H9 (cell line): ENCODE data around the gene COL11A1. TPM values are rescaled to one million over a fixed set of nuclear protein-coding genes. Genes with fewer than 3 reads are reported as not detected.

Experiments used
- DNase-seq: peaks from one replicate; pipeline ENCODE4 v3.0.0-alpha.2; 2017
- H2AFZ ChIP-seq: one replicate; pipeline ENCODE4 v1.6.1; 2013; ENCODE audit warnings: mild to moderate bottlenecking, low read length, control low read depth, moderate library complexity
- H2AK5ac ChIP-seq: 2 replicates; pipeline ENCODE4 v1.6.1; 2013; ENCODE audit warnings: low read length, control low read depth, mixed read lengths; ENCODE audit not compliant: insufficient read length
- H2BK120ac ChIP-seq: one replicate; pipeline ENCODE4 v1.6.1; 2013; ENCODE audit warnings: low read depth, mild to moderate bottlenecking, low read length, control low read depth, inconsistent platforms; ENCODE audit not compliant: poor library complexity, severe bottlenecking
- H2BK12ac ChIP-seq: 2 replicates; pipeline ENCODE4 v1.6.1; 2013; ENCODE audit warnings: low read length, control low read depth, mixed read lengths, low read depth; ENCODE audit not compliant: insufficient read length
- H2BK15ac ChIP-seq: 2 replicates; pipeline ENCODE4 v1.6.1; 2013; ENCODE audit warnings: low read depth, low read length, control low read depth
- H2BK20ac ChIP-seq: one replicate; pipeline ENCODE4 v1.6.1; 2013; ENCODE audit warnings: low read depth, mild to moderate bottlenecking, low read length, control low read depth, inconsistent platforms; ENCODE audit not compliant: poor library complexity, severe bottlenecking
- H2BK5ac ChIP-seq: 2 replicates; pipeline ENCODE4 v1.6.1; 2013; ENCODE audit warnings: low read length, control low read depth, mixed read lengths; ENCODE audit not compliant: insufficient read length
- H3K14ac ChIP-seq: 2 replicates; pipeline ENCODE4 v1.6.1; 2013; ENCODE audit warnings: low read length, control low read depth; ENCODE audit not compliant: insufficient read depth
- H3K18ac ChIP-seq: 2 replicates; pipeline ENCODE4 v1.6.1; 2013; ENCODE audit warnings: low read depth, mild to moderate bottlenecking, mixed read lengths, low read length, control low read depth; ENCODE audit not compliant: insufficient read length
- H3K23ac ChIP-seq: 2 replicates; pipeline ENCODE4 v1.6.1; 2013; ENCODE audit warnings: low read length, control low read depth, mixed read lengths, low read depth; ENCODE audit not compliant: insufficient read length
- H3K23me2 ChIP-seq: 2 replicates; pipeline ENCODE4 v1.6.1; 2013; ENCODE audit warnings: low read depth, mild to moderate bottlenecking, mixed read lengths, low read length, control low read depth; ENCODE audit not compliant: insufficient read length, poor library complexity, severe bottlenecking
- H3K27ac ChIP-seq: 2 replicates; pipeline ENCODE4 v1.5.1; 2013; ENCODE audit warnings: low read length, control low read depth, mixed read lengths, low read depth; ENCODE audit not compliant: insufficient read length
- H3K27me3 ChIP-seq: 2 replicates; pipeline ENCODE4 v1.6.1; 2013; ENCODE audit warnings: low read length, control low read depth, inconsistent platforms; ENCODE audit not compliant: insufficient read depth
- H3K4ac ChIP-seq: 2 replicates; pipeline ENCODE4 v1.6.1; 2013; ENCODE audit warnings: low read depth, mild to moderate bottlenecking, control low read depth, inconsistent platforms, low read length, moderate library complexity
- H3K4me1 ChIP-seq: 2 replicates; pipeline ENCODE4 v1.6.1; 2013; ENCODE audit warnings: low read length, control low read depth, inconsistent platforms; ENCODE audit not compliant: insufficient read depth
- H3K4me2 ChIP-seq: 2 replicates; pipeline ENCODE4 v1.6.1; 2013; ENCODE audit warnings: low read length, control low read depth, mixed read lengths; ENCODE audit not compliant: insufficient read length, insufficient read depth
- H3K56ac ChIP-seq: 2 replicates; pipeline ENCODE4 v1.6.1; 2013; ENCODE audit warnings: low read depth, mild to moderate bottlenecking, mixed read lengths, low read length, control low read depth; ENCODE audit not compliant: insufficient read length
- H3K79me1 ChIP-seq: 2 replicates; pipeline ENCODE4 v1.6.1; 2013; ENCODE audit warnings: low read depth, mild to moderate bottlenecking, moderate library complexity, low read length, control low read depth, inconsistent platforms; ENCODE audit not compliant: insufficient read depth, poor library complexity, severe bottlenecking
- H3K79me2 ChIP-seq: 2 replicates; pipeline ENCODE4 v1.6.1; 2013; ENCODE audit warnings: low read length, control low read depth, inconsistent platforms; ENCODE audit not compliant: insufficient read depth
- H3K9ac ChIP-seq: 2 replicates; pipeline ENCODE4 v1.6.1; 2013; ENCODE audit warnings: low read length, control low read depth, mixed read lengths; ENCODE audit not compliant: insufficient read length; ENCODE audit errors: extremely low read depth
- H3K9me3 ChIP-seq: one replicate; pipeline ENCODE4 v1.6.1; 2013; ENCODE audit warnings: low read depth, low read length, inconsistent platforms; ENCODE audit not compliant: control insufficient read depth
- H3T11ph ChIP-seq: one replicate; pipeline ENCODE4 v1.6.1; 2013; ENCODE audit warnings: mild to moderate bottlenecking, low read length, control low read depth, inconsistent platforms
- H4K20me1 ChIP-seq: one replicate; pipeline ENCODE4 v1.6.1; 2013; ENCODE audit not compliant: control insufficient read depth, insufficient read length, insufficient read depth
- H4K5ac ChIP-seq: 2 replicates; pipeline ENCODE4 v1.6.1; 2013; ENCODE audit warnings: low read depth, mild to moderate bottlenecking, mixed read lengths, low read length, control low read depth; ENCODE audit not compliant: insufficient read length
- H4K8ac ChIP-seq: replicated peaks from 2 replicates; pipeline ENCODE4 v1.6.1; 2013; ENCODE audit warnings: low read length, control low read depth, mixed read lengths, low read depth; ENCODE audit not compliant: insufficient read length
- H4K91ac ChIP-seq: 2 replicates; pipeline ENCODE4 v1.6.1; 2013; ENCODE audit warnings: low read depth, mild to moderate bottlenecking, moderate library complexity, mixed read lengths, low read length, control low read depth; ENCODE audit not compliant: insufficient read length
- H3K27ac Mint-ChIP-seq, 3 experiments: 2 replicates in 2 of 3; 3 replicates in 1 of 3; pipeline ENCODE4 v1.8.0; 2020 to 2021; ENCODE audit warnings: mixed read lengths in 3 of 3, mild to moderate bottlenecking in 1 of 3, moderate library complexity in 1 of 3
- H3K27me3 Mint-ChIP-seq: 2 replicates; pipeline ENCODE4 v1.8.0; 2021; ENCODE audit warnings: low read depth, mild to moderate bottlenecking, moderate library complexity, mixed read lengths
- H3K36me3 Mint-ChIP-seq, 3 experiments: 2 replicates in 2 of 3; 3 replicates in 1 of 3; pipeline ENCODE4 v1.8.0; 2020 to 2021; ENCODE audit warnings: low read depth in 3 of 3, mixed read lengths in 3 of 3; ENCODE audit not compliant: insufficient read depth in 1 of 3
- H3K4me1 Mint-ChIP-seq, 2 experiments: 2 replicates each; pipeline ENCODE4 v1.8.0; 2020; ENCODE audit warnings: mixed read lengths in 2 of 2
- H3K4me3 Mint-ChIP-seq, 2 experiments: 2 replicates in 1 of 2; 3 replicates in 1 of 2; pipeline ENCODE4 v1.8.0; 2020 to 2021; ENCODE audit warnings: mild to moderate bottlenecking in 2 of 2, mixed read lengths in 2 of 2, moderate library complexity in 1 of 2
- H3K9me3 Mint-ChIP-seq, 2 experiments: 2 replicates in 1 of 2; 3 replicates in 1 of 2; pipeline ENCODE4 v1.8.0; 2020; ENCODE audit warnings: mild to moderate bottlenecking in 2 of 2, mixed read lengths in 2 of 2, moderate library complexity in 1 of 2
- WGBS: extraction: QIAGEN DNeasy Blood & Tissue Kit; methylation state at CpG from one replicate; pipeline ENCODE4 v1.1.7; 2013; ENCODE audit warnings: missing lambda C conversion rate, low lambda C conversion rate, mixed read lengths; ENCODE audit not compliant: insufficient read length; ENCODE audit errors: extremely low coverage; 5-methylcytosine and 5-hydroxymethylcytosine counted together
- total RNA-seq: library from RNA; stranded (reverse); gene quantifications from 2 replicates; pipeline ENCODE4 v1.2.1, GENCODE V29; 2021
- TF ChIP-seq, protein P1 (sequence below): fragments of 200-600 bp; sonication (generic); conservative IDR thresholded peaks from 3 replicates; pipeline ENCODE4 v1.8.0; 2021; ENCODE audit warnings: antibody characterized with exemption, mild to moderate bottlenecking

The COL11A1 gene
- total RNA-seq, 1 experiment from 2014 or later: 7.5 TPM

DNA sequence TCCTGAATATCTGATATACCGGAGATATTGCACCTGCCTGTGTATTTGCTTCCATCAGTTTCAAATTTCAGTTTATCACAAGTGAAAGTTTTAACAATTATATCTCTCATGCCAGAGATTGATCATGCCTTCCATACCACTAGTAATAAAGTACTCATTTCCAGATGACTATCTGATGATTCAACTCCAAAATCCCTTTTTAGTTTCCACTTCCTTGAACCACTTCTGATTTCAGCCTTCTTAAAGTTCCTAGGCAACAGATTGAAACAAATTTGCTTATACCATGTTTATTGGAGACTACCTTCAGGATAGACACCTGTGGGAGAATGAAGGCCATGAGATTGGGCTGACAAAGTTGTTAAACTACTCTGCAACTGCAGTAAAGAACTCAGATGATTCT is 21.5 kb upstream of the COL11A1 start:
- H2BK5ac ChIP-seq: no peak overlapping the region
- no peak overlapping the region for H3K23ac ChIP-seq
- H3K14ac ChIP-seq: no peak overlapping the region
- no peak overlapping the region for H2BK12ac ChIP-seq
- H3K79me2 ChIP-seq: no peaks in the 10 kb centered on the region
- H3K23me2 ChIP-seq: no peaks in the 10 kb centered on the region
- H2AK5ac ChIP-seq: no peak overlapping the region
- H3K4ac ChIP-seq: no peak overlapping the region
- no peak overlapping the region for H3T11ph ChIP-seq
- no peaks in the 10 kb centered on the region for H4K20me1 ChIP-seq
- H3K4me1 ChIP-seq: no peaks in the 10 kb centered on the region
- H4K5ac ChIP-seq: no peak overlapping the region
- no peak overlapping the region for H3K27ac ChIP-seq
- no peak overlapping the region for H2BK120ac ChIP-seq
- Mint-ChIP-seq H3K36me3 (no peaks in the 10 kb centered on the region), H3K27me3 (no peaks in the 10 kb centered on the region), H3K4me3 (no peak overlapping the region), H3K27ac (no peak overlapping the region), H3K4me1 (no peaks in the 10 kb centered on the region), H3K9me3 (peaks cover 0 to 4% of the 10 kb centered on the region in 2 experiments; a peak in 3 of 5 replicates)
- no peak overlapping the region for H2BK15ac ChIP-seq
- H3K9me3 ChIP-seq: no peaks in the 10 kb centered on the region
- no CpG with 5 or more reads among the region's 1 CpG for WGBS
- TF ChIP-seq, protein P1, sequence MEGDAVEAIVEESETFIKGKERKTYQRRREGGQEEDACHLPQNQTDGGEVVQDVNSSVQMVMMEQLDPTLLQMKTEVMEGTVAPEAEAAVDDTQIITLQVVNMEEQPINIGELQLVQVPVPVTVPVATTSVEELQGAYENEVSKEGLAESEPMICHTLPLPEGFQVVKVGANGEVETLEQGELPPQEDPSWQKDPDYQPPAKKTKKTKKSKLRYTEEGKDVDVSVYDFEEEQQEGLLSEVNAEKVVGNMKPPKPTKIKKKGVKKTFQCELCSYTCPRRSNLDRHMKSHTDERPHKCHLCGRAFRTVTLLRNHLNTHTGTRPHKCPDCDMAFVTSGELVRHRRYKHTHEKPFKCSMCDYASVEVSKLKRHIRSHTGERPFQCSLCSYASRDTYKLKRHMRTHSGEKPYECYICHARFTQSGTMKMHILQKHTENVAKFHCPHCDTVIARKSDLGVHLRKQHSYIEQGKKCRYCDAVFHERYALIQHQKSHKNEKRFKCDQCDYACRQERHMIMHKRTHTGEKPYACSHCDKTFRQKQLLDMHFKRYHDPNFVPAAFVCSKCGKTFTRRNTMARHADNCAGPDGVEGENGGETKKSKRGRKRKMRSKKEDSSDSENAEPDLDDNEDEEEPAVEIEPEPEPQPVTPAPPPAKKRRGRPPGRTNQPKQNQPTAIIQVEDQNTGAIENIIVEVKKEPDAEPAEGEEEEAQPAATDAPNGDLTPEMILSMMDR: no peak
- H2BK20ac ChIP-seq: no peak overlapping the region
- no peak for DNase-seq
- no peak overlapping the region for H3K18ac ChIP-seq
- no peak overlapping the region for H3K9ac ChIP-seq
- H4K8ac ChIP-seq: no peak overlapping the region
- no peak overlapping the region for H3K56ac ChIP-seq
- no peak overlapping the region for H2AFZ ChIP-seq
- H3K79me1 ChIP-seq: no peaks in the 10 kb centered on the region
- H3K27me3 ChIP-seq: no peaks in the 10 kb centered on the region
- H3K4me2 ChIP-seq: no peak overlapping the region
- no peak overlapping the region for H4K91ac ChIP-seq
